HepG2 (cell line): Measurements from ENCODE around the gene GGA3. TPM values are rescaled to one million over a fixed set of nuclear protein-coding genes. Genes with fewer than 3 reads are reported as not detected.
A peak's percentile ranks its signal among the peaks of the same experiment; 100 is the strongest.

Experiments
- EHMT2 ChIP-seq: fragments of 200-600 bp; sonication (generic); IDR thresholded peaks from 2 replicates; pipeline ENCODE4 v1.7.0; 2017; ENCODE audit warnings: antibody characterized with exemption, low read depth, low read length, borderline replicate concordance
- FOXK1 ChIP-seq: sonication (generic); formaldehyde crosslinking; IDR thresholded peaks from 2 replicates; pipeline ENCODE4 v1.4.0; 2020; ENCODE audit warnings: low read depth, missing genetic modification reagents, borderline replicate concordance
- KMT2B ChIP-seq: IDR thresholded peaks from 2 replicates; pipeline ENCODE4 v1.6.1; 2016; ENCODE audit warnings: missing genetic modification reagents, missing compliant biosample characterization
- RBFOX2 ChIP-seq: fragments of 200-400 bp; formaldehyde crosslinking; IDR thresholded peaks from 2 replicates; pipeline ENCODE4 v1.6.1; 2017; ENCODE audit warnings: low read depth, mild to moderate bottlenecking, low read length
- RELA ChIP-seq: sonication (generic); formaldehyde crosslinking; IDR thresholded peaks from 2 replicates; pipeline ENCODE4 v1.4.0; 2020; ENCODE audit warnings: missing genetic modification reagents
- ZNF24 ChIP-seq: fragments of 450-650 bp; IDR thresholded peaks from 2 replicates; pipeline ENCODE4 v1.6.1; 2017; ENCODE audit warnings: antibody characterized with exemption, mild to moderate bottlenecking
- ZNF567 ChIP-seq: sonication (generic); formaldehyde crosslinking; IDR thresholded peaks from 2 replicates; pipeline ENCODE4 v1.8.1; 2023; ENCODE audit warnings: mild to moderate bottlenecking, missing genetic modification reagents, borderline replicate concordance
- ZNF737 ChIP-seq: sonication (generic); formaldehyde crosslinking; IDR thresholded peaks from 2 replicates; pipeline ENCODE4 v1.5.0; 2020; ENCODE audit warnings: missing genetic modification reagents, mild to moderate bottlenecking, borderline replicate concordance
- polyA plus RNA-seq, 8 experiments: library from polyadenylated mRNA; depleted of rRNA in 3 of 8; stranded (reverse) in 7 of 8; unstranded in 1 of 8; fragments of >200 nt; fragmentation: Illumina TruSeq in 4 of 8; extraction: Trizol in 4 of 8; gene quantifications; 2 replicates each; pipeline versions ENCODE4 v1.2.1 to v1.2.3, GENCODE V29; 2011 to 2016; ENCODE audit warnings: low read depth in 4 of 8, missing spikeins in 1 of 8, mixed read lengths in 1 of 8; ENCODE audit not compliant: insufficient read depth in 1 of 8
- total RNA-seq, 5 experiments: library from RNA; depleted of rRNA; stranded (reverse); fragments of >200 nt; fragmentation: Illumina TruSeq; extraction: Trizol; gene quantifications; 2 replicates each; pipeline ENCODE4 v1.2.3, GENCODE V29; 2016; ENCODE audit warnings: low read depth in 1 of 5
- TF ChIP-seq, protein P1 (sequence below): sonication (generic); formaldehyde crosslinking; IDR thresholded peaks from 2 replicates; pipeline ENCODE4 v1.5.0; 2020; ENCODE audit warnings: missing genetic modification reagents
- TF ChIP-seq, protein P2 (sequence below): sonication (generic); formaldehyde crosslinking; IDR thresholded peaks from 2 replicates; pipeline ENCODE4 v1.5.1; 2020; ENCODE audit warnings: missing genetic modification reagents, mild to moderate bottlenecking, borderline replicate concordance
- TF ChIP-seq, protein P3 (sequence below): sonication (generic); formaldehyde crosslinking; IDR thresholded peaks from 2 replicates; pipeline ENCODE4 v1.8.1; 2023; ENCODE audit warnings: mild to moderate bottlenecking, missing genetic modification reagents, borderline replicate concordance
- TF ChIP-seq, protein P4 (sequence below): sonication (generic); formaldehyde crosslinking; IDR thresholded peaks from 2 replicates; pipeline ENCODE4 v1.4.0; 2020; ENCODE audit warnings: mild to moderate bottlenecking, missing genetic modification reagents
- TF ChIP-seq, protein P5 (sequence below), 2 experiments: sonication (generic) in 1 of 2; formaldehyde crosslinking in 1 of 2; IDR thresholded peaks; 2 replicates each; pipeline versions ENCODE4 v1.5.1 to v1.6.1; 2011 to 2020; ENCODE audit warnings: borderline replicate concordance in 1 of 2, low read depth in 1 of 2, low read length in 1 of 2, mild to moderate bottlenecking in 1 of 2, missing genetic modification reagents in 1 of 2, moderate library complexity in 1 of 2
- TF ChIP-seq, protein P6 (sequence below): sonication (generic); formaldehyde crosslinking; IDR thresholded peaks from 2 replicates; pipeline ENCODE4 v1.4.0; 2020; ENCODE audit warnings: missing genetic modification reagents
- TF ChIP-seq, protein P7 (sequence below): sonication (generic); formaldehyde crosslinking; IDR thresholded peaks from 2 replicates; pipeline ENCODE4 v1.8.0; 2022; ENCODE audit warnings: missing genetic modification reagents, mild to moderate bottlenecking, borderline replicate concordance
- TF ChIP-seq, protein P8 (sequence below): sonication (generic); formaldehyde crosslinking; IDR thresholded peaks from 2 replicates; pipeline ENCODE4 v1.9.0; 2022; ENCODE audit warnings: low read depth, missing genetic modification reagents

The GGA3 gene
- total and polyA plus RNA-seq, 2 of the 13 experiments (the other 11 are each of a cell fraction or from before 2014, with no cell fraction given), result 28.4 to 43.7 TPM

DNA sequence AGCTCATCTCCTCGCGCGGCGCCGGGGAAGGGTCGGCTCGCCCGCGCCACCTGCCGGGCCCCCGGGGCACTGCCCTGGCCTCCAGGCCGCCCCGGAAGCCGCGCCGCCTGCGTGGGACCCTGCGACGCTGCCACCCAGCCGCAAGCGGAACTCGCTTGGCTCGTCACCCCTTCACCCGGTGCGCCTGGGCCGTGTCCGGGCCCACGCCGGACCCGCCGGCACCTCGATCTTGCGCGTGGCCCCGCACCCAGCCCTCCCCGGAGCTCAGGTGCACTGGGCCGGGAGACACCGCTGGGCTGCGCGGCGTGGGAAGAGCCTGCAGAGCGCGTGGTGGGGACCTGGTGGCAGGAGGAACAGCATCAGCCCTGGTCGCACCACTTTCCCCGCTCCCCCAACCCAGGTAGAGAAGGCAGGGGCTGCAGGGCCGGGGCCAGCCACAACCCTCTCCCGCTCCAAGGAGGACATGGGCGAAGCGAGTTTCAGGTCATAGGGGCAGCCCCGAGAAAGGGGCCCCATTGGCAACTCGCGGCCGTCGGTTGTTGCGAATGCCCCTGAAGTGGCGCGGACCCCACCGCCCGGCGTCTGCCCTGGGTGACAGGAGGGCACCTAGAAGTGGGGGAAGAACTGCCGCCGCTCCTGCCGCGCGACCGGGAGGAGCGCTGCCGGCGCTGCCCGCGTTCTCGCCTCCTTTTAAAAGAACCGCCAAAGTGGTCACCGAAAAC, 10.0 kb upstream of the GGA3 start (continued):
- TF ChIP-seq, protein P1, sequence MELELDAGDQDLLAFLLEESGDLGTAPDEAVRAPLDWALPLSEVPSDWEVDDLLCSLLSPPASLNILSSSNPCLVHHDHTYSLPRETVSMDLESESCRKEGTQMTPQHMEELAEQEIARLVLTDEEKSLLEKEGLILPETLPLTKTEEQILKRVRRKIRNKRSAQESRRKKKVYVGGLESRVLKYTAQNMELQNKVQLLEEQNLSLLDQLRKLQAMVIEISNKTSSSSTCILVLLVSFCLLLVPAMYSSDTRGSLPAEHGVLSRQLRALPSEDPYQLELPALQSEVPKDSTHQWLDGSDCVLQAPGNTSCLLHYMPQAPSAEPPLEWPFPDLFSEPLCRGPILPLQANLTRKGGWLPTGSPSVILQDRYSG, result no peak
- TF ChIP-seq EHMT2, result no peak
- TF ChIP-seq RELA, result no peak
- no peak for TF ChIP-seq FOXK1
- TF ChIP-seq, protein P2, sequence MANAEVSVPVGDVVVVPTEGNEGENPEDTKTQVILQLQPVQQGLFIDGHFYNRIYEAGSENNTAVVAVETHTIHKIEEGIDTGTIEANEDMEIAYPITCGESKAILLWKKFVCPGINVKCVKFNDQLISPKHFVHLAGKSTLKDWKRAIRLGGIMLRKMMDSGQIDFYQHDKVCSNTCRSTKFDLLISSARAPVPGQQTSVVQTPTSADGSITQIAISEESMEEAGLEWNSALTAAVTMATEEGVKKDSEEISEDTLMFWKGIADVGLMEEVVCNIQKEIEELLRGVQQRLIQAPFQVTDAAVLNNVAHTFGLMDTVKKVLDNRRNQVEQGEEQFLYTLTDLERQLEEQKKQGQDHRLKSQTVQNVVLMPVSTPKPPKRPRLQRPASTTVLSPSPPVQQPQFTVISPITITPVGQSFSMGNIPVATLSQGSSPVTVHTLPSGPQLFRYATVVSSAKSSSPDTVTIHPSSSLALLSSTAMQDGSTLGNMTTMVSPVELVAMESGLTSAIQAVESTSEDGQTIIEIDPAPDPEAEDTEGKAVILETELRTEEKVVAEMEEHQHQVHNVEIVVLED (CRISPR knock-in tag), result 0 out of 2 replicates have a peak, but pooled peaks have one; percentile 44
- no peak for TF ChIP-seq ZNF737 (CRISPR knock-in tag)
- peak; percentile 66; the same call in 1 of the 2 replicates for TF ChIP-seq ZNF567
- TF ChIP-seq RBFOX2, result peak; percentile 87
- TF ChIP-seq, protein P3, sequence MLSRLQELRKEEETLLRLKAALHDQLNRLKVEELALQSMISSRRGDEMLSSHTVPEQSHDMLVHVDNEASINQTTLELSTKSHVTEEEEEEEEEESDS, result peak; percentile 33; the same call in 1 of the 2 replicates
- peak; percentile 7; the same call in 1 of the 2 replicates for TF ChIP-seq KMT2B (CRISPR knock-in tag)
- TF ChIP-seq, protein P4, sequence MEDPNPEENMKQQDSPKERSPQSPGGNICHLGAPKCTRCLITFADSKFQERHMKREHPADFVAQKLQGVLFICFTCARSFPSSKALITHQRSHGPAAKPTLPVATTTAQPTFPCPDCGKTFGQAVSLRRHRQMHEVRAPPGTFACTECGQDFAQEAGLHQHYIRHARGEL (CRISPR knock-in tag), result peak; percentile 96
- TF ChIP-seq, protein P5, sequence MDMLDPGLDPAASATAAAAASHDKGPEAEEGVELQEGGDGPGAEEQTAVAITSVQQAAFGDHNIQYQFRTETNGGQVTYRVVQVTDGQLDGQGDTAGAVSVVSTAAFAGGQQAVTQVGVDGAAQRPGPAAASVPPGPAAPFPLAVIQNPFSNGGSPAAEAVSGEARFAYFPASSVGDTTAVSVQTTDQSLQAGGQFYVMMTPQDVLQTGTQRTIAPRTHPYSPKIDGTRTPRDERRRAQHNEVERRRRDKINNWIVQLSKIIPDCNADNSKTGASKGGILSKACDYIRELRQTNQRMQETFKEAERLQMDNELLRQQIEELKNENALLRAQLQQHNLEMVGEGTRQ (IDR thresholded peaks at IDR 0.05; ENCODE audit: low read depth, low read length), result no peak
- TF ChIP-seq, protein P5 (CRISPR knock-in tag; IDR thresholded peaks at IDR 0.05; ENCODE audit: borderline replicate concordance), result no peak; the same call in 1 of the 2 replicates
- TF ChIP-seq, protein P6, sequence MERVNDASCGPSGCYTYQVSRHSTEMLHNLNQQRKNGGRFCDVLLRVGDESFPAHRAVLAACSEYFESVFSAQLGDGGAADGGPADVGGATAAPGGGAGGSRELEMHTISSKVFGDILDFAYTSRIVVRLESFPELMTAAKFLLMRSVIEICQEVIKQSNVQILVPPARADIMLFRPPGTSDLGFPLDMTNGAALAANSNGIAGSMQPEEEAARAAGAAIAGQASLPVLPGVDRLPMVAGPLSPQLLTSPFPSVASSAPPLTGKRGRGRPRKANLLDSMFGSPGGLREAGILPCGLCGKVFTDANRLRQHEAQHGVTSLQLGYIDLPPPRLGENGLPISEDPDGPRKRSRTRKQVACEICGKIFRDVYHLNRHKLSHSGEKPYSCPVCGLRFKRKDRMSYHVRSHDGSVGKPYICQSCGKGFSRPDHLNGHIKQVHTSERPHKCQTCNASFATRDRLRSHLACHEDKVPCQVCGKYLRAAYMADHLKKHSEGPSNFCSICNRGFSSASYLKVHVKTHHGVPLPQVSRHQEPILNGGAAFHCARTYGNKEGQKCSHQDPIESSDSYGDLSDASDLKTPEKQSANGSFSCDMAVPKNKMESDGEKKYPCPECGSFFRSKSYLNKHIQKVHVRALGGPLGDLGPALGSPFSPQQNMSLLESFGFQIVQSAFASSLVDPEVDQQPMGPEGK, result no peak
- no peak; the same call in 1 of the 2 replicates for TF ChIP-seq ZNF24
- TF ChIP-seq, protein P7, sequence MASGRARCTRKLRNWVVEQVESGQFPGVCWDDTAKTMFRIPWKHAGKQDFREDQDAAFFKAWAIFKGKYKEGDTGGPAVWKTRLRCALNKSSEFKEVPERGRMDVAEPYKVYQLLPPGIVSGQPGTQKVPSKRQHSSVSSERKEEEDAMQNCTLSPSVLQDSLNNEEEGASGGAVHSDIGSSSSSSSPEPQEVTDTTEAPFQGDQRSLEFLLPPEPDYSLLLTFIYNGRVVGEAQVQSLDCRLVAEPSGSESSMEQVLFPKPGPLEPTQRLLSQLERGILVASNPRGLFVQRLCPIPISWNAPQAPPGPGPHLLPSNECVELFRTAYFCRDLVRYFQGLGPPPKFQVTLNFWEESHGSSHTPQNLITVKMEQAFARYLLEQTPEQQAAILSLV (CRISPR knock-in tag), result no peak
- TF ChIP-seq, protein P8, sequence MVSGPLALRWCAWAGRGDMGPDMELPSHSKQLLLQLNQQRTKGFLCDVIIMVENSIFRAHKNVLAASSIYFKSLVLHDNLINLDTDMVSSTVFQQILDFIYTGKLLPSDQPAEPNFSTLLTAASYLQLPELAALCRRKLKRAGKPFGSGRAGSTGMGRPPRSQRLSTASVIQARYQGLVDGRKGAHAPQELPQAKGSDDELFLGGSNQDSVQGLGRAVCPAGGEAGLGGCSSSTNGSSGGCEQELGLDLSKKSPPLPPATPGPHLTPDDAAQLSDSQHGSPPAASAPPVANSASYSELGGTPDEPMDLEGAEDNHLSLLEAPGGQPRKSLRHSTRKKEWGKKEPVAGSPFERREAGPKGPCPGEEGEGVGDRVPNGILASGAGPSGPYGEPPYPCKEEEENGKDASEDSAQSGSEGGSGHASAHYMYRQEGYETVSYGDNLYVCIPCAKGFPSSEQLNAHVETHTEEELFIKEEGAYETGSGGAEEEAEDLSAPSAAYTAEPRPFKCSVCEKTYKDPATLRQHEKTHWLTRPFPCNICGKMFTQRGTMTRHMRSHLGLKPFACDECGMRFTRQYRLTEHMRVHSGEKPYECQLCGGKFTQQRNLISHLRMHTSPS (CRISPR knock-in tag), result peak; percentile 18; the same call in 1 of the 2 replicates
